Cardiac fibroblast (primary cell): ENCODE data around the gene AGO3.

Experiments
- DNase-seq, 2 donors: peaks; one replicate each; pipeline versions ENCODE4 v3.0.0 to v3.0.0-alpha.2; 2010; ENCODE audit warnings: low read depth in 2 of 2
- H3K4me3 ChIP-seq, 2 donors: replicated peaks in 1 of 2; 1 replicate in 1 of 2; 2 replicates in 1 of 2; pipeline ENCODE4 v1.5.1; 2011; ENCODE audit warnings: low read depth in 2 of 2, low read length in 2 of 2, mild to moderate bottlenecking in 2 of 2, moderate library complexity in 1 of 2
- TF ChIP-seq, protein P1 (sequence below): IDR thresholded peaks from one replicate; pipeline ENCODE4 v1.5.1; 2011; ENCODE audit warnings: low read depth, mild to moderate bottlenecking, low read length, inconsistent platforms

Gene AGO3

GRCh38 chr1:36115200-36115669 lies 184.3 kb downstream of the AGO3 start:
- no peak overlapping the region for H3K4me3 ChIP-seq
- peak; percentile 45 to 76 for DNase-seq
- TF ChIP-seq, protein P1, sequence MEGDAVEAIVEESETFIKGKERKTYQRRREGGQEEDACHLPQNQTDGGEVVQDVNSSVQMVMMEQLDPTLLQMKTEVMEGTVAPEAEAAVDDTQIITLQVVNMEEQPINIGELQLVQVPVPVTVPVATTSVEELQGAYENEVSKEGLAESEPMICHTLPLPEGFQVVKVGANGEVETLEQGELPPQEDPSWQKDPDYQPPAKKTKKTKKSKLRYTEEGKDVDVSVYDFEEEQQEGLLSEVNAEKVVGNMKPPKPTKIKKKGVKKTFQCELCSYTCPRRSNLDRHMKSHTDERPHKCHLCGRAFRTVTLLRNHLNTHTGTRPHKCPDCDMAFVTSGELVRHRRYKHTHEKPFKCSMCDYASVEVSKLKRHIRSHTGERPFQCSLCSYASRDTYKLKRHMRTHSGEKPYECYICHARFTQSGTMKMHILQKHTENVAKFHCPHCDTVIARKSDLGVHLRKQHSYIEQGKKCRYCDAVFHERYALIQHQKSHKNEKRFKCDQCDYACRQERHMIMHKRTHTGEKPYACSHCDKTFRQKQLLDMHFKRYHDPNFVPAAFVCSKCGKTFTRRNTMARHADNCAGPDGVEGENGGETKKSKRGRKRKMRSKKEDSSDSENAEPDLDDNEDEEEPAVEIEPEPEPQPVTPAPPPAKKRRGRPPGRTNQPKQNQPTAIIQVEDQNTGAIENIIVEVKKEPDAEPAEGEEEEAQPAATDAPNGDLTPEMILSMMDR, result no peak

- no peak overlapping the region for H3K4me3 ChIP-seq
- TF ChIP-seq, protein P1, result no peak
- DNase-seq, result peak; percentile 40 to 42
Measured at GRCh38 chr1:36115931-36116330, 185.0 kb downstream of the AGO3 start.

- DNase-seq, result no peak
- H3K4me3 ChIP-seq, result no peak overlapping the region
- TF ChIP-seq, protein P1, result no peak
Measured at GRCh38 chr1:36116901-36117300, 186.0 kb downstream of the AGO3 start.

- DNase-seq, result no peak
- H3K4me3 ChIP-seq, result no peak overlapping the region
- TF ChIP-seq, protein P1, result no peak
Measured at GRCh38 chr1:36118447-36119204, 187.7 kb downstream of the AGO3 start.

DNA sequence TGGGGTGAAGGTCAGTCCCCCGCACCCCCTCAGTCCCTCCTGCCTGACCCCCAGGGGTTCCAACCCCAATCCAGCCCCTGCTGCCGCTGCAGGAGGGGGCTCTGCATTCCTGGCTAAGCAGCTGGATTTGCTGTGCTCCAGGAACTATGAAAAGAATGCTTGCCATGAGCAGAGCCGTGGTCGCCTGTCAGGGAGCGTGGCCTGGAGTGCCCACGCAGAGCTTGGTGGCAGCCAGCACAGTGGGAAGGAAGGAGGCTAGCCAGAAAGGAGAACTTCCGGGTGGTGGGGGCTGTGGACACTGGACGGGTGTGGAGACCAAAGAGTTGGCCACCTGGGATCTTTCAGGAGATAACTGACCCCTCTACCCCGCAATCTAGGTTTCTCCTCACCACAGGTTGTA lies 188.6 kb downstream of the AGO3 start:
- TF ChIP-seq, protein P1, result no peak
- no peak for DNase-seq
- H3K4me3 ChIP-seq, result no peak overlapping the region
